Muscle of arm (tissue), 14 donors: Measurements from ENCODE around the gene C14orf119. TPM values are rescaled to one million over a fixed set of nuclear protein-coding genes. Genes with fewer than 3 reads are reported as not detected.

ENCODE experiments used
- DNase-seq: peaks from one replicate; pipeline ENCODE4 v3.0.0-alpha.2; 2013
- long read RNA-seq, 11 donors: transcript quantifications; one replicate each; lab custom pipeline, GENCODE V29; 2026
- polyA plus RNA-seq, 12 donors: library from polyadenylated mRNA; unstranded; fragments of 120-200 nt; gene quantifications; one replicate each; pipeline ENCODE4 v1.2.1, GENCODE V29; 2013; ENCODE audit not compliant: insufficient read length in 12 of 12

Gene C14orf119, protein sequence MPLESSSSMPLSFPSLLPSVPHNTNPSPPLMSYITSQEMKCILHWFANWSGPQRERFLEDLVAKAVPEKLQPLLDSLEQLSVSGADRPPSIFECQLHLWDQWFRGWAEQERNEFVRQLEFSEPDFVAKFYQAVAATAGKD
- 10 to 100 TPM in 11 of 12 donors, not detected in 1; 30.8 to 62.2 (median 50.8) TPM for polyA plus RNA-seq
- long read RNA-seq, donor 1, transcript C14orf119-201 (2 exons, 3,660 nt): major isoform, 47 of 47 reads
- long read RNA-seq, donor 1, partial matches to known transcripts: 0 of 47 reads
- long read RNA-seq, donor 1, other reads (novel, unspliced or antisense): 0 of 47 reads
- long read RNA-seq, donor 2, transcript C14orf119-201 (2 exons, 3,660 nt): major isoform, 57 of 57 reads
- long read RNA-seq, donor 2, partial matches to known transcripts: 0 of 57 reads
- long read RNA-seq, donor 2, other reads (novel, unspliced or antisense): 0 of 57 reads
- long read RNA-seq, donor 3, transcript C14orf119-201 (2 exons, 3,660 nt): major isoform, 25 of 37 reads
- long read RNA-seq, donor 3, partial matches to known transcripts: 12 of 37 reads
- long read RNA-seq, donor 3, other reads (novel, unspliced or antisense): 0 of 37 reads
- long read RNA-seq, donor 4, transcript C14orf119-201 (2 exons, 3,660 nt): major isoform, 15 of 15 reads
- long read RNA-seq, donor 4, partial matches to known transcripts: 0 of 15 reads
- long read RNA-seq, donor 4, other reads (novel, unspliced or antisense): 0 of 15 reads
- long read RNA-seq, donor 5, transcript C14orf119-201 (2 exons, 3,660 nt): major isoform, 43 of 44 reads
- long read RNA-seq, donor 5, partial matches to known transcripts: 0 of 44 reads
- long read RNA-seq, donor 5, other reads (novel, unspliced or antisense): 0 of 44 reads
- long read RNA-seq, donor 6, transcript C14orf119-201 (2 exons, 3,660 nt): major isoform, 30 of 30 reads
- long read RNA-seq, donor 6, partial matches to known transcripts: 0 of 30 reads
- long read RNA-seq, donor 6, other reads (novel, unspliced or antisense): 0 of 30 reads
- long read RNA-seq, donor 7, transcript C14orf119-201 (2 exons, 3,660 nt): major isoform, 15 of 15 reads
- long read RNA-seq, donor 7, partial matches to known transcripts: 0 of 15 reads
- long read RNA-seq, donor 7, other reads (novel, unspliced or antisense): 0 of 15 reads
- long read RNA-seq, donor 8, transcript C14orf119-201 (2 exons, 3,660 nt): major isoform, 32 of 32 reads
- long read RNA-seq, donor 8, partial matches to known transcripts: 0 of 32 reads
- long read RNA-seq, donor 8, other reads (novel, unspliced or antisense): 0 of 32 reads
- long read RNA-seq, donor 9, transcript C14orf119-201 (2 exons, 3,660 nt): major isoform, 22 of 22 reads
- long read RNA-seq, donor 9, partial matches to known transcripts: 0 of 22 reads
- long read RNA-seq, donor 9, other reads (novel, unspliced or antisense): 0 of 22 reads
- long read RNA-seq, donor 10, transcript C14orf119-201 (2 exons, 3,660 nt): major isoform, 31 of 31 reads
- long read RNA-seq, donor 10, partial matches to known transcripts: 0 of 31 reads
- long read RNA-seq, donor 10, other reads (novel, unspliced or antisense): 0 of 31 reads
- long read RNA-seq, donor 11, transcript C14orf119-201 (2 exons, 3,660 nt): major isoform, 55 of 55 reads
- long read RNA-seq, donor 11, partial matches to known transcripts: 0 of 55 reads
- long read RNA-seq, donor 11, other reads (novel, unspliced or antisense): 0 of 55 reads

DNA sequence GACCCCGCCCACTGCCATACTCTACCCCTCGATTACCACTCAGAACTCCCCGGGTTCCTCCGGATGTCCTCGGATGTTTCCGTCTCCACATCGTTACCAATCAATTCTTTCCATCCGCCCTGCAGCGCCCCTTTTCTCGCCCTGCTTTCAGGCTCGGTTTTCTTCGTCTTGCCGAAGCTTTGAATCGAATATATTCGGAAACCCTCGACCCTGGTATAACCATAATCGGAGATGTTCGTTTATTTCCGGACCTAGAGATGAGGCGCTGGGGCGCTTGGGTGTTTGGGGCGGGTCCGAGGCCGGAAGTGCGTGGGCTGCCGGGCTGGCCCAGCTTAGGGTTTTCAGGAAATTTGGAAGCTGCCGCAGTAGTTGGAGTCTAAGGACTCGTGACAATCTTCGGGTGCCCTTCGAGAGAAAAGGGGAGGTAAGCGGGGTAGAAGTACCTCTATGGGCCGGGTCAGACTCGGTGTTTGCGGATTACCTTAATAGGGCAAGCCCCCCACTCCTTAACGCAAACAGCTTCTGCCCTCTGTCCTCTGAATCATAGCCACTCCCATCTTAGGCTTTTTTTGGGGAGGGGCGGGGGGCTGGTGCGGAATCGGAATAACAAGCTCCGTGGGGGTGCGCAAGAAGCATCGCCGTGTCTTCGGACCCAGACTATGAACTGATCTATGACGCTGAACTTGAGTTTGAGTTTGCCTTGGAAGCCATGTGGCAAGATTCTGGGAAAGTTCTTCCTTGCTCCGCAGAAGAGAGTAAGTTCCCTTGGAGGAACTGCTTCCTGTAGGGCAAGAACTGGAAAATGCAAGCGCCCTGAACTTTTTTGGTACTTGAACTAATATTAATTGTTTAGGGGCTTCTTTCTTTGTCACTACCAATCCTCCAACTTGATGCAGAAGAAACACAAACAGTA, at the start of gene C14orf119:
Gene C14orf119 (plus strand): TSS at position 310 of the 913 bp plus-strand sequence. CDS start 2,154 bp downstream, outside the sequence.
- DNase-seq: peak; percentile 100

DNA sequence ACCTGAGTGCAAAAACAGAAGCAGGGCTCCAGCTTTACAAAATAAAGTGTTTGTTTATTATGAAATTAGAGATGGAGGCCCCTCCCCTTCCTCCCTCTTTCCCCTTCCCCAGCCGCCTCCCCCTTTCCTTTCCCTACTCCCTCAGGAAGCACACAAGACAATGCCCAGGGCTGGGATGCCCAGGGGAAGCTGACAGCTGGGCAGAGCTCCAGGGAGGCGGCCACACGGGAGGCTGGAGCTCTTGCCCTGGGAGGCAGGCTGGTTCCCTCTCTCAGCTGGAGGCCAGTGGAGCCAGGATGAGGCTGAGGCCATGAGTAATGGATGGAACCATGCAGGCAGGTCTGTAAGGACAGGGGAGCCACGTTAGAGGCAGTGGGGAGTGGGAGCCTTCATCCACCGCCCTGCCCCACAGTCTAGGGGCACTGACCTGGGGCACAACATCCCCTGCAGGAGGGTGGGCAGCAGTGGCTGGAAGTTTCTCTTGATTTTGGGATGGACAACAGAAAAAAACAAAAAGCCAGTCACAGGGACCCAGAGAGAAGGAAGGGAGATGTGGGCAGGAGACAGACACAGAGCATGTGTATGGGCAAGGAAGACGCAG, 48.2 kb upstream of the C14orf119 start:
- no peak for DNase-seq

DNA sequence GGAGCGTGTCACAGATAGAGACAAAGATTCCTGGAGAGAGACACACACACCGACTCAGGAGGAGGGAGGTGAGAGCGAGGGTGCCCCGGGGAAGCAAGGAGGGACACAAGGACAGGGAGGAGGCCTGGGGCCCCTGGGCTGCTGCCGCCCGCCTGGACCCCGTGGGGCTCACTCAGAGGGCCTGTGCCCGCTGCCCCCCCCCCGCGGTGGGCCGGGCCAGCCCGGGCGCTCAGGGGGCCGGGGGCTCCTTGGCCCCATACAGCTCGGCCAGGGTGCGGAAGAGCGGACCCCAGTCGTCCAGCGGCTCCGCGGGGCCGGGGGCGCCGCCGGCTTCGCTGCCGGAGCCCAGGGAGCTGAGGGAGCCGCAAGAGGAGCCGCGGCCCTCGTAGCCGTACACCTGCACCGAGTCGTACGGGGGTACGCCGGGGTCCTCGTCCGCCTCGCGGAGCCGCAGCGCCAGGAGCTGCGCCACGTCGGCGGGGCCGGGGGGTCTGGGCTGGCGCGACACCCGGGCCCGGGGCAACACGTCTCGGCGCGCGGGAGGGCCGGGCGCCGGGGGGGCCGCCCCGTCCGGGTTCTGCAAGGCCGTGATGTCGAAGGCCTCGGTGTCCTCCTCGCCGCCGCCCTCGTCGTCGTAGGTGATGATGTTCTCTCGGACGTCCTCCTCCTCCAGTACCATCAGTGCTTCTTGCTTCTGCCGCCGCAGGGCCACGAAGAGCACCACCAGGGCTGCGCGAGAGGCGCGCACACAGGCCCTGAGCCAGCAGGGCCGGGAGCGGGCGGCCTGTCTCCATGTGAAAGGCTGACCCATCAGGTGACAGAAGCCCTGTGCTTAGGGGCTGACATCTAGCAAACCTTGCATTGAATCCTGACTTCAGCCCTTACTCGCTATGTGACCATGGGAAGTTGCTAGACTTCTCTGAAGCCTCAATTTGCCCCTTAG, 47.3 kb upstream of the C14orf119 start:
- no peak for DNase-seq

DNA sequence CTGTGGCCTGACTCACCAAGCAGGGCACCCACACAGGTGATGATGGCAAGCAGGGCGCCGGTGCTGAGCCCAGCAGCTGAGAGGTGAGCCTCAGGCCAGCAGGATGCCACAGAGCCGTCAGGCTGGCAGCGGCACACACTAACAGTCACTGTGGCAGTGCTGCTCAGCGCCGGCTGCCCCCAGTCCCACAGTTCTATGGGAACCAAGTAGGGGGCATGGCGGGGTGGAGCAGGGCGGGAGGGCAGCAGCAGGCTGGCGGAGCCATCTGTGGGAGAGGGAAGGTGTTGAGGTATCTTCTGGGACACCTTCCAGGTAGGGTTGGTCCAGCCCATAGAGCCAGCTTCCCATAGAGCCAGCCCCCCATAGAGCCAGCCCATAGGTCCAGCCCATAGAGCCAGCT, 46.3 kb upstream of the C14orf119 start:
- DNase-seq: no peak

DNA sequence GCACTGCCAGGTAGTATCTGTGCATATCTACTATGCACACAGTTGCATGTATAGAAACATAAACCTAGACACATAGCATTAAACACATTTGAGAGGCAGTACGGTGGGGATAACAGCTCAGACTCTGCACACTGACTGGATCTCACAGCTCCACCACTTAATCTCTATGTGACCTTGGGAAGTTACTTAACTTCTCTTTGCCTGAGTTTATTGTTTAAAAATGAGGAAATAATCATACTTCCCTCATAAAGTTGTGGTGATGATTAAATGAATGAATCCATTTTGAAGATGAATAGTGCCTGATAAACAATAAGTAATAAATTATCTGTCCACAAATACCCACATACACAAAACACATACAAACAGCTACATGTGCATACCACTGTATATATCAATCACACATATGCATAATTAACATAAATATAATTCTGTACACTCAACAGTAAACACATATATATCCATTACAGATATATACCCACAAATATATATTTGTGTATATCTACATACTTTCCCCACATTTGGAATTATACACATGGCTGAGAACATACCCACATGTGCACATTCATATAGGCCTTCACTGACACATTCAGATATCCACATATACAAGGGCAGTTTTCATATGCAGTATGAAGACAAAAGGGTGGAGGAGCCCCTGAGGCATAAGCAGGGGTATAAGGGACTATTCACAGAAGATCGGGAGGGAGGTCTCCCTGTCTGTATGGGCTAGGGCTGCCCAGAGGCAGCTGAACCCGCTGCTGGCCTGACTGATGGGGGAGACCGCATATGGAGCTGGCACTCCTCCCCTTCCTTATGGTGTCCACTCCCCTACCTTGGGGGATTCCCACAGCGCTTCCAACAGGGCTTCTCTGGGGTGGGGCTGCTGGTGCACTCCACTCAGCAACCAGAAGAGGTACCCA, 43.9 kb upstream of the C14orf119 start:
- DNase-seq: no peak

DNA sequence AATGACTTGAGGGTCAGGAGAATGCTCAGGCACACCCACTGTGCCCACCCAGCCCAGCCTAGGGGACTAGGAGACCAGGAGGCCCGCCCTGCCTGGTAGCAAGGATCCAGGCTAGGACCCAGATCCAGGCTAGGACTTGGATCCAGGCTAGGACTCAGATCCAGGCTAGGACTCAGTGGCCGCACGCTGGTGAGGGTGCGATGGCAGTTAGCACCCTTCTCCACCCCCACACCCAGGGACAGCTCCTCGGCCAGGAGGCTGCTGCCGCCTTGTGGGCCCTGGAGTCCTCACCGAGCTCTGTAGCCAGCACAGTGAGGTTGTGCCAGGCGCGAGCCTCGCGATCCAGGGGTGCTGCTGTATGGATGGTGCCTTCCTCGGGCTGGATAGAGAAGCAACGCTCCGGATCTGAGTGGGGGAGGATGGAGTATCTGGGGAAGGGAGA, 43.1 kb upstream of the C14orf119 start:
- no peak for DNase-seq

DNA sequence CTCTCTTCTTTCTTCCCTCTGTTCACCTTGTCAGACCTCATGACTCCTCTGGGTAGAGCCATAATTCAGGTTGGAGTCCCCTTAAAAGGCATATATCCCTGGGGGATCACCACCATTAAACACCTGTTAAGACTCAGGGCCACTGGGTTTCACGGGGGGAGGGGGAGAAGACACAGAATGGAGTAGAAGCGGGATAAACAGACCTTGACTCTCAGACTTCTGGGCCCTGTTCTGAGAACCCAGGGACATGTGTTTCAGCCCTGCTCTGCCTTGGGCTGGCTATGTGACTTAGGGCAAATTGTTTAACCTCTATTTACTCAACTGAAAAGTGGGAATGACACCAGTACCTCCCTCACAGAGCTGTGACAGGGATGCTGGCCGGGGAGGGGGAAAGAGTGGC, 42.6 kb upstream of the C14orf119 start:
- DNase-seq: no peak

DNA sequence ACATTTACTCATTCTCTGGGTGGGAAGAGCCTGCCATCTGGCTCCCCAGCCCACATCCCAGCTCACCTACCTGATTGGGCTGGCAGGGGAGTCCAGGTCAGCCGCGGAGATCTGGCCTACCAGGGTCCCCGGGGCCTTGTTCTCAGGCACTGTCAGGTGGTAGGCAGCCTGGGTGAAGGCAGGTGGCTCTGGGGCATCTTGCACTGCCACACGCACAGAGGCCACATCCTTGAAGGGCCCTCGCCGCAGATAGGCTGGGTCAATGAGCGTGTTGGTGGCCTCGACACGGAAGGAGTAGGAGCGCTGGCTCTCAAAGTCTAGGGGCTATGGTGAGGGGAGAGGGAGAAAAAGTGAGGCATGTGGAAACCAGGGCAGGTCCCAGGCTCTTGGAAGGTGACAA, 41.9 kb upstream of the C14orf119 start:
- DNase-seq: no peak

DNA sequence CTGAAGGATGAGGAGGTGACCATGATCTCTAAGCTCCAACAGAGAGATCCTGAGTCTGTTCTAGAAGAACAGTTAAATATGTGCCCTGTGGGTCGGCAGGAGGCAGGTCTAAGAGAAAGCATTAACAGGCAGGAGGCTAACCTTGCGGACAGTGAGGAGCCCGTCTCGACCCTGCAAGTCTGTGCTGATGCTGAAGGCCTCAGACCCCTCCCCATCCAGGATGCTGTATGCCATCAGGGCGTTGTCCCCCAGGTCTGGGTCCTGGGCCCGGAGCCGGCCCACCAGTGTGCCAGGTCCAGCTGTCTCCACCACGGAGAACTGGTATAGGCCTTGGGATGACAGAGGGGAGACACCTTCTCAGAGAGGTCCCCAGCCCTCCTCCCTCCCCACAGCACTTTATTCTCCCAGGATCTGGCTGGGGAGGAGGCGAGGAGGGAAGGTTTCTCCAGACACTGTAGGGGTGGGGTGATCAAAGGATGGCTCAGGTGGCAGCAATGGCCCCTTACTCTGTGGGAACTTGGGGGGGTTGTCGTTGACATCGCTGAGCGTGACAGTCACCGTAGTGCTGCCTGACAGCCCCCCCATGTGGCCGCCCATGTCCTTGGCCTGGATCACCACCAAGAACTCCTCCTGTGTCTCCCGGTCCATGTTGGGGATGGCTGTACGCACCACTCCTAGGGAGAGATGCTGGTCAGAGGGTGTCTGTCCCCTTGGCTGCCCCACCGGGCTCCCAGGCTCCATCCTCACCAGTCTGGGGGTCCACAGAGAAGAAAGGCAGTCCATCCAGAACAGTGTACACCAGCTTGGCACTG, 41.1 kb upstream of the C14orf119 start:
- DNase-seq: no peak

DNA sequence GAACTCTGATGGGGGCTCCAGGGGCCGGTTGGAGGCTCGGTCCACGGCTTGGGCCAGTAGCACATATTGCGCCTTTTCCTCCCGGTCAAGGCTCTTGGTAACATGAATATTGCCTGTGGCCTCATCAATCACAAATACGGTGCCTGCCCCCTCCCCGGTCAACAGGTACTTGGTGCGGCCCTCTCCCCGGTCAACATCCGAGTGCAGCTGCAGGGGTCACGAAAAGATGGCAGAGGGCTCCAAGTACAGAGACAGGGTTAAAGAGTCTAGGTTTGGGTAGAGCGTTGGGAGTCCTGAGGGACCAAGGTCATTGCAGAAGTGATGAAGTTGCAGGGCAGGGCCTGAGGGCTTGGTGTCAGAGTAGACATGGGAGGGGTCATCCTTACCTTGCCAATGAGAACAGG, 40.2 kb upstream of the C14orf119 start:
- DNase-seq: no peak

DNA sequence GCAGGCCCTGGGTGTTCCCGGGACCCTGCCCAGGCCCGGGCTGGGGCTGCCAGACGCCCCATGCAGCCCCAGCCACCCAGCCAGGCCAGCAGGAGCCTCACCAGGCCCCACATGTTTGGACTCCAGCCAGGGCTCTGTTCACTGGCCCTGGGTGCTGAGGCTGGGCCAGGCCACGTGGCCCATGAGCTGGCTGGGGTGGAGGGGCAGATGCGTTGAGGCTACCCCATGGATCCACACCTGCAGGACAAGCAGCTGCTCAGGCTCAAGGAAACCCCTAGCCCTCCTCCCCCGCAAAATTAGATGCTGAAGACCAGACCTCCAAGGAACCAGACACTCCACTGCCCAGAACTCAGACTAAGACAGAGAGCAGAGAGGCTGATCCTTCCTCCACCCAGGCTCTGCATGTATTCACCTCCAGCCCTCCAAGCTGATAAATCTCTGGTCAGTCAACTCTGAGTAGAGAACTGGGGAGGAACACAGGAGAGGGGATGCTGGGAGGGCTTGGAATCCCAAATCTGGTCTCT, 39.6 kb upstream of the C14orf119 start:
- no peak for DNase-seq

DNA sequence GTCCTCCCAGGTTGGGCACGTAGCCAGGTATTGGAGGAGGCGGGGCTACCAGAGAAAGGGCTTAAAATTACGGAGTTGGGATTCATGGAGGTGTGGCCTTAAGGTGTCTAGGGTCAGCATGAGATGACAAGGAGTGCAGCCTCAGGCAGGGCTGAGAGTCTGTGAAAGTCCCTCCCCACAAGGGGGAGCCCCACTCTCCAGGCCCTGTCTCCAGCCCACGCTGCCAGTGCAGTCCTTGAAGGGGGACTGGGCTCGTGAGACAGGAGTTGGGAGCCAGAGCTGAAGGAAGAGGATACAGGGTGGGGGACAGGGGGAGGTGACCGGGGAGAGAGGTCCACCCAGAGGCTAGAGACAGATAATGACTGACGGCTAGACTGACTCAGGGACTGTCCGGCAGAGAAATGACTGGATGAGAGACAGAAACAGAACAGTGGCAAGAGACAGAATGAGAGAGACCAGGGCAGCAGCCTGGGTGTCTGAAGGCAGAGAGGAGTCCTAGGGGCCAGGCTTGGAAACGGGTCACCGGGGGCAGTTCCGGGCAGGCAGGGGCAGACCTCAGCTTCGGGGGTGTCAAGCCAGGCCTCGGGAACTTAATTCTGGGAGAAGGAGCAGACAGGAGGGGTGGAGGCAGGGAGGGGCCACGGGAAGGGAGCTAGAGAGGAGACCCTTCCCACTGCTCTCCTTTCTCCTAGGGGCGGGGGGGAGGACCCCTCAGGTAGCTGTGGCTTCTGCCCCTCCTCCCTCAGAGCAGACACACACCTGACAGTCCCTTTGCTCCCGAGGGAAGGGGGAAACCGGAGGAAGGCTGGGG, 39.0 kb upstream of the C14orf119 start:
- no peak for DNase-seq

DNA sequence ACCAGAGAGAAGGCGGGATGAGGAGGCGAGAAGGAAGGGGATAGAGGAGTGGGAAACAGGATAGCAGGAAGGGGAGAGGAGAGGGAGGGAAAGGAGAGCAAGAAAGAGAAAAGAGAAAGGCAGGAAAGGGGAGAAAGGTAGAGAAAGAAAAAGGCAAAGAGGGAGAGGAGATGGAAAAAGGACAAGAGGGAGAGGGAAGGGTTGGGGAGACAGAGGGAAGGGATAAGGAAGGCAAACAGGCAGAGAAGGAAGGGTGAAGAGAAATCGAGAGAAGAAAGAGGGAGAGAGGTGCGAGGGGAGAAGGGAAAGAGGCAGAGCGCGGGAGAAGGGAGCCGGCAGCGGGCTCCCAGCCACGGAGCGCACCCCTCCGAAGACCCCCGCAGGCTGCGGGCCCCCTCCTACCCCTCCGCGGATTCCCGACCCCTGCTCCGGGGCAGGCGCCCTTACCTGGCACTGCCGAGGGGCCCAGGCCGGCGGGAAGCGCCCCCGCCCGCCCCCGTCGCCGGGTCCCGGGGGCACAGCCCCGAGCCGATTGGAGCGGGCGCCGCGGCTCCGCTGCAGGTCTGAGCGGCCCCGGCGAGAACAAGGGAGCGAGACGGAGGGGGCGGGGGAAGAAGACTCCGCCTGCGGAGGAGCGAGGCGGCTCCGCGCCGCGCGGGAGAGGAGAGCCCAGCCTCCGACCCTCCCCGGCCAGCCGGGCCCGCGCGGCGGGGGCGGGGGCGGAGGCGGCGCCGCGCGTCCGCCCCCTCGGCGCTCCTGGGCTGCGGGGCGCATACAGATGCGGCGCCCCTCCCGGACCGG, 38.1 kb upstream of the C14orf119 start, which contains the start of gene CDH24:
Gene CDH24 (minus strand): TSS at position 565 of the 801 bp plus-strand sequence. CDS start 1,787 bp downstream, outside the sequence.
- peak; percentile 74 for DNase-seq
